ENCODE data around the gene KBTBD7. TPM values are rescaled to one million over a fixed set of nuclear protein-coding genes. Genes with fewer than 3 reads are reported as not detected.

Gene KBTBD7
- total RNA-seq, 1 experiment from 2014 or later, result 6.4 TPM

- Mint-ChIP-seq H3K4me1 (ENCODE audit: low read depth, unreplicated experiment) (peaks cover 6% of the 10 kb centered on the region), H3K27ac (ENCODE audit: unreplicated experiment) (no peak overlapping the region), H3K36me3 (ENCODE audit: insufficient read depth, unreplicated experiment) (no peaks in the 10 kb centered on the region), H3K4me3 (ENCODE audit: low read depth, unreplicated experiment) (no peak overlapping the region), H3K27me3 (ENCODE audit: unreplicated experiment) (no peaks in the 10 kb centered on the region), H3K9me3 (ENCODE audit: low read depth, unreplicated experiment) (peaks cover 9% of the 10 kb centered on the region)
- BruUV-seq (replicated peaks), result no TSS peak
- no peak for DNase-seq
- intact Hi-C loops (cut with micrococcal nuclease; ENCODE audit: unreplicated experiment), result no loop called here
- TF ChIP-seq, protein P1, sequence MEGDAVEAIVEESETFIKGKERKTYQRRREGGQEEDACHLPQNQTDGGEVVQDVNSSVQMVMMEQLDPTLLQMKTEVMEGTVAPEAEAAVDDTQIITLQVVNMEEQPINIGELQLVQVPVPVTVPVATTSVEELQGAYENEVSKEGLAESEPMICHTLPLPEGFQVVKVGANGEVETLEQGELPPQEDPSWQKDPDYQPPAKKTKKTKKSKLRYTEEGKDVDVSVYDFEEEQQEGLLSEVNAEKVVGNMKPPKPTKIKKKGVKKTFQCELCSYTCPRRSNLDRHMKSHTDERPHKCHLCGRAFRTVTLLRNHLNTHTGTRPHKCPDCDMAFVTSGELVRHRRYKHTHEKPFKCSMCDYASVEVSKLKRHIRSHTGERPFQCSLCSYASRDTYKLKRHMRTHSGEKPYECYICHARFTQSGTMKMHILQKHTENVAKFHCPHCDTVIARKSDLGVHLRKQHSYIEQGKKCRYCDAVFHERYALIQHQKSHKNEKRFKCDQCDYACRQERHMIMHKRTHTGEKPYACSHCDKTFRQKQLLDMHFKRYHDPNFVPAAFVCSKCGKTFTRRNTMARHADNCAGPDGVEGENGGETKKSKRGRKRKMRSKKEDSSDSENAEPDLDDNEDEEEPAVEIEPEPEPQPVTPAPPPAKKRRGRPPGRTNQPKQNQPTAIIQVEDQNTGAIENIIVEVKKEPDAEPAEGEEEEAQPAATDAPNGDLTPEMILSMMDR (IDR thresholded peaks at IDR 0.05; ENCODE audit: unreplicated experiment), result no peak
- CTCF ChIA-PET, result no interaction called here
Observed at GRCh38 chr13:41144576-41144975, 49.8 kb downstream of the KBTBD7 start.

Other genes with a start within 250 kb of the KBTBD7 start
- 63.4 and 63.5 TPM in 2 replicates for gene ELF1, start 175.3 kb downstream of the KBTBD7 start, total RNA-seq (2022)
- 7.2 and 7.6 TPM in 2 replicates for gene WBP4, start 133.1 kb downstream of the KBTBD7 start, total RNA-seq (2022)
- 6.6 and 6.9 TPM in 2 replicates for gene KBTBD6, start 61.8 kb downstream of the KBTBD7 start, total RNA-seq (2022)
- 15.8 and 17.3 TPM in 2 replicates for gene MTRF1, start 69.0 kb upstream of the KBTBD7 start, total RNA-seq (2022)
- 23.7 and 27.0 TPM in 2 replicates for gene NAA16, start 116.7 kb upstream of the KBTBD7 start, total RNA-seq (2022)